ENCODE data around the gene KRT84.

The KRT84 gene

DNA sequence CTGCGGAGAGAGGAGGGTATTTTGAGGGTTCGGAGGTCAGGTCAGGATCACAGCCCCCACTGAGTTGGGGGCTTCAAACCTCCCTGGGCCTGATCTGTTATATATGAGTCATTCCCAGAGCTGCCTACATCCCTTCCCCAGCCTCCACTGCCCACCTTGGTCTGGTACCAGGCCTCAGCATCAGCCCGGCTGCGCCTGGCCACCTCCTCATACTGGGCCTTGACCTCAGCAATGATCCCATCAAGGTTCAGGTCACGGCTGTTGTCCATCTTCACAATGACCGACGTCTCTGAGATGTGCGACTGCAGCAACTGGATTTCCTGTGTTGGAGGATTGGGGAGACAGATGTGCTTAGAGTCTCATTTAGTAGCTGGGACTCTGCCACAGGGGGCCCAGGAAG lies 4.2 kb downstream of the KRT84 start:
- peaks cover 1% of the 10 kb centered on the region; the same call in 1 of the 2 replicates for H3K27me3 ChIP-seq (replicated peaks; ENCODE audit: control insufficient read depth, insufficient read depth, low read length)
- H3K4me3 ChIP-seq (replicated peaks; ENCODE audit: low read depth, low read length) = no peak overlapping the region
- no peak for DNase-seq (ENCODE audit: extremely low read depth, insufficient read length)
- H3K36me3 ChIP-seq (ENCODE audit: control insufficient read depth, insufficient read depth, low read length) = no peaks in the 10 kb centered on the region
- TF ChIP-seq, protein P1, sequence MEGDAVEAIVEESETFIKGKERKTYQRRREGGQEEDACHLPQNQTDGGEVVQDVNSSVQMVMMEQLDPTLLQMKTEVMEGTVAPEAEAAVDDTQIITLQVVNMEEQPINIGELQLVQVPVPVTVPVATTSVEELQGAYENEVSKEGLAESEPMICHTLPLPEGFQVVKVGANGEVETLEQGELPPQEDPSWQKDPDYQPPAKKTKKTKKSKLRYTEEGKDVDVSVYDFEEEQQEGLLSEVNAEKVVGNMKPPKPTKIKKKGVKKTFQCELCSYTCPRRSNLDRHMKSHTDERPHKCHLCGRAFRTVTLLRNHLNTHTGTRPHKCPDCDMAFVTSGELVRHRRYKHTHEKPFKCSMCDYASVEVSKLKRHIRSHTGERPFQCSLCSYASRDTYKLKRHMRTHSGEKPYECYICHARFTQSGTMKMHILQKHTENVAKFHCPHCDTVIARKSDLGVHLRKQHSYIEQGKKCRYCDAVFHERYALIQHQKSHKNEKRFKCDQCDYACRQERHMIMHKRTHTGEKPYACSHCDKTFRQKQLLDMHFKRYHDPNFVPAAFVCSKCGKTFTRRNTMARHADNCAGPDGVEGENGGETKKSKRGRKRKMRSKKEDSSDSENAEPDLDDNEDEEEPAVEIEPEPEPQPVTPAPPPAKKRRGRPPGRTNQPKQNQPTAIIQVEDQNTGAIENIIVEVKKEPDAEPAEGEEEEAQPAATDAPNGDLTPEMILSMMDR (IDR thresholded peaks at IDR 0.05; ENCODE audit: insufficient read depth, low read length, poor library complexity, severe bottlenecking) = no peak

DNA sequence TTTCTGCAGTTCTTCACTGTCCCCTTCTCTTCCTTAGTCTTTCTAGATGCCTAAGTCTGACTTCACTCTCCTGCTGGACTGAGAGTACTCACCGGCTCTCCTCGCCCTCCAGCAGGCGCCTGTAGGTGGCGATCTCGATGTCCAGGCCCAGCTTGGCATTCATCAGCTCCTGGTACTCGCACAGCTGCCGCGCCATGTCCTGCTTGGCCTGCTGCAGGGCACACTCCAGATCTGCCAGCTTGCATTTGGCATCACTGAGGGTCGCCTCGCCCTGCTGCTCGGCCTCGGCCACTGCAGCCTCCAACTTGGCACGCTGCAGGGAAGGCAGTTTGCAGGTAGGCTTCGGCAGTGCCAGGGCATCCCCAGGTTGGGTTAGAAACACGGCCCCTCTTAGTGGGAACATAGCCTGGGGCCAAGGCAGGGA lies 5.2 kb downstream of the KRT84 start:
- TF ChIP-seq, protein P1 (IDR thresholded peaks at IDR 0.05; ENCODE audit: insufficient read depth, low read length, poor library complexity, severe bottlenecking) = peak; percentile 70
- DNase-seq (ENCODE audit: extremely low read depth, insufficient read length) = no peak
- Histone ChIP-seq H3K4me3 (replicated peaks; ENCODE audit: low read depth, low read length) (no peak overlapping the region), H3K27me3 (replicated peaks; ENCODE audit: control insufficient read depth, insufficient read depth, low read length) (peaks cover 1% of the 10 kb centered on the region; the same call in 1 of the 2 replicates), H3K36me3 (ENCODE audit: control insufficient read depth, insufficient read depth, low read length) (no peaks in the 10 kb centered on the region)

DNA sequence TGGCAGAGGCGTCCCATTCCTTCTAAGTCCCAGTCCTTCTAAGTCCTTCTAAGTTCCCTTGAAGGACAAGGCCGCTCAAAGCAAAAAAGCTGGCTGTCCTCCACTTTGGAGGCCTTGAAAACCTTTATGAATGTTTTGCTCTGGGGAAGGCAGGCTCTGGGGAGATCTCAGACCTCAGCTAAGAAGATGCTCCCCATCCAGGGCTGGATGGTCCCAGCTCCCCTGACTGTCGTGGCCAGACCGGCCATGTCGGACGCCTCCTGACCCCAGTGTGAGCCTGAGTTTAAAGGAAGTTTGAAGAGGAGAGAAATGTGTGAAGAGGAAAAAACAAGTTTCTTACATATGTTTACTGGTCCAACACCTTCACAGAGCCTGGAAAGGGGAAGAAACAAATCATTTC lies 5.9 kb downstream of the KRT84 start:
- H3K27me3 ChIP-seq (replicated peaks; ENCODE audit: control insufficient read depth, insufficient read depth, low read length) = peaks cover 1% of the 10 kb centered on the region; the same call in 1 of the 2 replicates
- TF ChIP-seq, protein P1 (IDR thresholded peaks at IDR 0.05; ENCODE audit: insufficient read depth, low read length, poor library complexity, severe bottlenecking) = no peak
- no peak for DNase-seq (ENCODE audit: extremely low read depth, insufficient read length)

DNA sequence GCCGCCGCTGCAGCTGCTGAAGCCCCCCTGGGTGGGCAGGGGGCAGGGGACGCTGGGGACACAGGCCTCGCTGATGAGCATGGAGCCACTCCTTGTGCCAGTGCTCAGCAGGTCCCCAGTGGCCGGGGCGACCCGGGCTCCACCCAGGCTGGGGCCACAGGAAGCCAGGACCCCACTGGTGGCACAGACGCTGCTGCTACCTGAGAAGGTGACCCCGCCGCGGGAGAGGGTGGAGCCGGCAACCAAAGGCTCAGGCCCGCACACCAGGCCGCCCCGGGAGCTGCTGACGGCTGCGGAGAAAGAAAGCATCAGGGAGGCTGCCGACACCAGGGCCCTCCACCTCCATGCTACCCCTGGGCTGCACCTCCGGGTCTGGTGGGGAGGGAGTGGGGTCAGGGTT lies 7.4 kb downstream of the KRT84 start:
- no peaks in the 10 kb centered on the region; the same call in 1 of the 2 replicates for H3K27me3 ChIP-seq (replicated peaks; ENCODE audit: control insufficient read depth, insufficient read depth, low read length)
- no peak for DNase-seq (ENCODE audit: extremely low read depth, insufficient read length)
- H3K4me3 ChIP-seq (replicated peaks; ENCODE audit: low read depth, low read length) = no peak overlapping the region
- TF ChIP-seq, protein P1 (IDR thresholded peaks at IDR 0.05; ENCODE audit: insufficient read depth, low read length, poor library complexity, severe bottlenecking) = no peak
- H3K36me3 ChIP-seq (ENCODE audit: control insufficient read depth, insufficient read depth, low read length) = no peaks in the 10 kb centered on the region

More for the DNA sequence above, 5.9 kb downstream of the KRT84 start:
- Histone ChIP-seq H3K36me3 (ENCODE audit: control insufficient read depth, insufficient read depth, low read length) (no peaks in the 10 kb centered on the region), H3K4me3 (replicated peaks; ENCODE audit: low read depth, low read length) (no peak overlapping the region)

DNA sequence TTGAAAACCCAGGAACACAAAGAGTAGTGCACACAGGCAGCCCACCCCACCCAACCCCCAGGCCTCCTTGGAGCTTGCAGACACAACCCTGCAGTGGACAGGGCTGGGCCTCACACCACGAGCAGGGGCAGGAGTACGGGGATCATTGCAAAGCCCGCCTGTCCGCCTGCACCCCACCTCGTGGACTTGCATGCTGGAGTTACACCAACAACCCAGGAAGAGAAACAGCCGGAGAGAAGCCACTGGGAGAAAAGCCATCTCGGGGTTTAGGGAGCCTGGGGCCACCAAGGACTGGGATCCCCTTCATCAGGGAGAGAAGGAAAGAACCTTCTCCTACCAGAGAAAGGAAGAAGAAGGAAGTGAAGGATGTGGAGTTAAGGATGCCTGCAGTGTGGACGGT lies 8.2 kb downstream of the KRT84 start:
- TF ChIP-seq, protein P1 (IDR thresholded peaks at IDR 0.05; ENCODE audit: insufficient read depth, low read length, poor library complexity, severe bottlenecking) = no peak
- no peak for DNase-seq (ENCODE audit: extremely low read depth, insufficient read length)
- Histone ChIP-seq H3K4me3 (replicated peaks; ENCODE audit: low read depth, low read length) (no peak overlapping the region), H3K27me3 (replicated peaks; ENCODE audit: control insufficient read depth, insufficient read depth, low read length) (no peaks in the 10 kb centered on the region; the same call in 1 of the 2 replicates), H3K36me3 (ENCODE audit: control insufficient read depth, insufficient read depth, low read length) (no peaks in the 10 kb centered on the region)

All from GM06990 (cell line).